NB4 (cell line): ENCODE data around the gene DPP9.

Experiments
- MYC ChIP-seq: IDR thresholded peaks from 2 replicates; pipeline ENCODE4 v1.6.1; 2011; ENCODE audit warnings: low read depth, low read length
- POLR2A ChIP-seq: IDR thresholded peaks from 2 replicates; pipeline ENCODE4 v1.6.1; 2011; ENCODE audit warnings: mild to moderate bottlenecking; ENCODE audit not compliant: insufficient read length; ENCODE audit errors: extremely low read depth
- TF ChIP-seq, protein P1 (sequence below): IDR thresholded peaks from one replicate; pipeline ENCODE4 v1.5.1; 2012; ENCODE audit warnings: low read depth, low read length
- TF ChIP-seq, protein P2 (sequence below): IDR thresholded peaks from 2 replicates; pipeline ENCODE4 v1.6.1; 2011; ENCODE audit warnings: low read depth, low read length

DNA sequence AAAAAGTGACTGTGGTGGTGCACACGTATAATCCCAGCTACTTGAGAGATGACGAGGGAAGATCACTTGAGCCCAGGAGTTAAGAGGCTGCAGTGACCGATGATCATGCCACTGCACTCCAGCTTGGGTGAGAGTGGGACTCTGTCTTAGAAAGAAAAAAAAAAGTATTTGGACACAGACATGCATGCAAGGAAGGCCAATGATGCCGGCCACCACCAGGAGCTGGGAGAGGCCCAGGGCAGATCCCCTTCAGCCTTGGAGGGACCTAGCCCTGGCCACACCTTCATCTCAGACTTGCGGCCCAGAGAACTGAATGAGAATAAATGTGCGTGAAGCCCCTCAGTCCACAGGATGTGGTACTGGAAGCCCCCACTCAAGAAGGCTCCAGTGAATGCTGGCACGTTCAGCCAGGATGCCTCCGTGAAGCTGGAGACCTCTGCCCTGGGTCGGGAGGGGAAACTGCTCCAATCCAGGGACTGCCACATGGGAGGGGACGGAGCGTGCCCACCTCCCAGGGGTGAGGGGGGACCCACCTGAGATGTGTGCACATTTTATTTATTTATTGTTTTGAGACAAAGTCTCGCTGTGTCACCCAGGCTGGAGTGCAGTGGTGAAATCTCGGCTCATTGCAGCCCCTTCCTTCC is 69.7 kb downstream of the DPP9 start:
- TF ChIP-seq, protein P1, sequence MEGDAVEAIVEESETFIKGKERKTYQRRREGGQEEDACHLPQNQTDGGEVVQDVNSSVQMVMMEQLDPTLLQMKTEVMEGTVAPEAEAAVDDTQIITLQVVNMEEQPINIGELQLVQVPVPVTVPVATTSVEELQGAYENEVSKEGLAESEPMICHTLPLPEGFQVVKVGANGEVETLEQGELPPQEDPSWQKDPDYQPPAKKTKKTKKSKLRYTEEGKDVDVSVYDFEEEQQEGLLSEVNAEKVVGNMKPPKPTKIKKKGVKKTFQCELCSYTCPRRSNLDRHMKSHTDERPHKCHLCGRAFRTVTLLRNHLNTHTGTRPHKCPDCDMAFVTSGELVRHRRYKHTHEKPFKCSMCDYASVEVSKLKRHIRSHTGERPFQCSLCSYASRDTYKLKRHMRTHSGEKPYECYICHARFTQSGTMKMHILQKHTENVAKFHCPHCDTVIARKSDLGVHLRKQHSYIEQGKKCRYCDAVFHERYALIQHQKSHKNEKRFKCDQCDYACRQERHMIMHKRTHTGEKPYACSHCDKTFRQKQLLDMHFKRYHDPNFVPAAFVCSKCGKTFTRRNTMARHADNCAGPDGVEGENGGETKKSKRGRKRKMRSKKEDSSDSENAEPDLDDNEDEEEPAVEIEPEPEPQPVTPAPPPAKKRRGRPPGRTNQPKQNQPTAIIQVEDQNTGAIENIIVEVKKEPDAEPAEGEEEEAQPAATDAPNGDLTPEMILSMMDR = no peak
- no peak for TF ChIP-seq POLR2A
- no peak for TF ChIP-seq MYC
- TF ChIP-seq, protein P2, sequence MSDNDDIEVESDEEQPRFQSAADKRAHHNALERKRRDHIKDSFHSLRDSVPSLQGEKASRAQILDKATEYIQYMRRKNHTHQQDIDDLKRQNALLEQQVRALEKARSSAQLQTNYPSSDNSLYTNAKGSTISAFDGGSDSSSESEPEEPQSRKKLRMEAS = no peak
